GM19324 (cell line): Measurements from ENCODE around the gene GLIPR2.
A peak's percentile ranks its signal among the peaks of the same experiment; 100 is the strongest.
"Not testable (repeated sequence)": the region's sequence is repeated elsewhere in the genome, so short reads cannot be mapped to it uniquely, and the experiment has no call there.

Source experiments
- ATAC-seq: cut with Tn5 transposase; IDR thresholded peaks from one replicate; pipeline ENCODE4 v1.9.1; 2021; ENCODE audit warnings: mild to moderate bottlenecking, moderate library complexity; ENCODE audit not compliant: unreplicated experiment, low FRiP score

The GLIPR2 gene

GRCh38 chr9:36142510-36143244, 6.1 kb downstream of the GLIPR2 start:
- no peak for ATAC-seq

GRCh38 chr9:36143245-36143641, 6.7 kb downstream of the GLIPR2 start:
- ATAC-seq: no peak

GRCh38 chr9:36144309-36145232, 8.0 kb downstream of the GLIPR2 start:
- no peak for ATAC-seq

- no peak for ATAC-seq
Measured at GRCh38 chr9:36145970-36146369, 9.4 kb downstream of the GLIPR2 start.

GRCh38 chr9:36146651-36147050, 10.1 kb downstream of the GLIPR2 start:
- no peak for ATAC-seq

GRCh38 chr9:36147441-36148175, 11.1 kb downstream of the GLIPR2 start:
- no peak for ATAC-seq

- ATAC-seq: no peak
Measured at GRCh38 chr9:36148311-36149051, 11.9 kb downstream of the GLIPR2 start.

- ATAC-seq: no peak
Measured at GRCh38 chr9:36149197-36149596, 12.7 kb downstream of the GLIPR2 start.

- ATAC-seq: no peak
Measured at GRCh38 chr9:36150574-36151315, 14.2 kb downstream of the GLIPR2 start.

GRCh38 chr9:36151316-36152210, 15.0 kb downstream of the GLIPR2 start:
- ATAC-seq: peak; percentile 78

- ATAC-seq: no peak
Measured at GRCh38 chr9:36152741-36153438, 16.4 kb downstream of the GLIPR2 start.

- ATAC-seq: no peak
Measured at GRCh38 chr9:36153746-36154145, 17.2 kb downstream of the GLIPR2 start.

- ATAC-seq: no peak
Measured at GRCh38 chr9:36154331-36154952, 17.9 kb downstream of the GLIPR2 start.

GRCh38 chr9:36156116-36156515, 19.6 kb downstream of the GLIPR2 start:
- no peak for ATAC-seq

- no peak for ATAC-seq
Measured at GRCh38 chr9:36158122-36158521, 21.6 kb downstream of the GLIPR2 start.

- no peak for ATAC-seq
Measured at GRCh38 chr9:36158917-36159316, 22.4 kb downstream of the GLIPR2 start.

GRCh38 chr9:36159509-36159908, 23.0 kb downstream of the GLIPR2 start:
- ATAC-seq: not testable (repeated sequence)

GRCh38 chr9:36160126-36160525, 23.6 kb downstream of the GLIPR2 start:
- not testable (repeated sequence) for ATAC-seq
